HEK293 (cell line): ENCODE results near the gene RAP1A.
A peak's percentile ranks its signal among the peaks of the same experiment; 100 is the strongest.

Experiments
- BCL11B ChIP-seq: fragments of 450-650 bp; formaldehyde crosslinking; IDR thresholded peaks from 2 replicates; pipeline ENCODE4 v1.5.1; 2016; ENCODE audit warnings: low read depth, missing biosample characterization, missing genetic modification characterization
- FEZF1 ChIP-seq: fragments of 450-650 bp; formaldehyde crosslinking; IDR thresholded peaks from 2 replicates; pipeline ENCODE4 v1.5.1; 2016; ENCODE audit warnings: missing biosample characterization, missing genetic modification characterization
- HOXC10 ChIP-seq: sonication (generic); formaldehyde crosslinking; IDR thresholded peaks from 2 replicates; pipeline ENCODE4 v1.8.1; 2023; ENCODE audit warnings: mild to moderate bottlenecking, missing genetic modification reagents
- IKZF3 ChIP-seq: fragments of 450-650 bp; IDR thresholded peaks from 2 replicates; pipeline ENCODE4 v1.5.0; 2018; ENCODE audit warnings: missing biosample characterization, mild to moderate bottlenecking, missing genetic modification characterization, moderate library complexity
- SETDB1 ChIP-seq: IDR thresholded peaks from one replicate; pipeline ENCODE4 v1.6.1; 2017; ENCODE audit warnings: mild to moderate bottlenecking, low read length, moderate library complexity, mixed read lengths; ENCODE audit not compliant: insufficient read length
- ZBTB8A ChIP-seq: fragments of 450-650 bp; formaldehyde crosslinking; IDR thresholded peaks from 2 replicates; pipeline ENCODE4 v1.5.1; 2016; ENCODE audit warnings: missing biosample characterization, missing genetic modification characterization
- ZNF138 ChIP-seq: fragments of 450-650 bp; formaldehyde crosslinking; IDR thresholded peaks from 2 replicates; pipeline ENCODE4 v1.5.1; 2016; ENCODE audit warnings: missing biosample characterization, missing genetic modification characterization, borderline replicate concordance
- ZNF19 ChIP-seq: fragments of 450-650 bp; formaldehyde crosslinking; IDR thresholded peaks from 2 replicates; pipeline ENCODE4; 2016; ENCODE audit warnings: missing biosample characterization, missing genetic modification characterization, low read depth
- ZNF202 ChIP-seq: fragments of 450-650 bp; formaldehyde crosslinking; IDR thresholded peaks from 2 replicates; pipeline ENCODE4 v1.5.1; 2016; ENCODE audit warnings: missing biosample characterization, missing genetic modification characterization, borderline replicate concordance
- ZNF274 ChIP-seq, 2 experiments: fragments of 200-500 bp in 1 of 2; fragments of 450-650 bp in 1 of 2; sonication (Bioruptor generic) in 1 of 2; formaldehyde crosslinking in 1 of 2; IDR thresholded peaks; 2 replicates each; pipeline versions ENCODE4 v1.5.1 to v1.6.1; 2014 to 2016; ENCODE audit warnings: borderline replicate concordance in 1 of 2, inconsistent platforms in 1 of 2, low read length in 1 of 2, missing biosample characterization in 1 of 2, missing genetic modification characterization in 1 of 2
- ZNF350 ChIP-seq: fragments of 450-650 bp; formaldehyde crosslinking; IDR thresholded peaks from 2 replicates; pipeline ENCODE4 v1.5.0; 2017; ENCODE audit warnings: missing biosample characterization, mild to moderate bottlenecking, missing genetic modification characterization
- ZNF366 ChIP-seq: fragments of 450-650 bp; formaldehyde crosslinking; conservative IDR thresholded peaks from 2 replicates; pipeline ENCODE4 v1.5.1; 2016; ENCODE audit warnings: missing biosample characterization, missing genetic modification characterization
- ZNF423 ChIP-seq: fragments of 450-650 bp; formaldehyde crosslinking; IDR thresholded peaks from 2 replicates; pipeline ENCODE4 v1.5.1; 2016; ENCODE audit warnings: missing biosample characterization, missing genetic modification characterization
- ZNF473 ChIP-seq: fragments of 450-650 bp; formaldehyde crosslinking; IDR thresholded peaks from 2 replicates; pipeline ENCODE4 v1.5.1; 2017; ENCODE audit warnings: missing biosample characterization, missing genetic modification characterization
- ZNF510 ChIP-seq: fragments of 450-650 bp; formaldehyde crosslinking; IDR thresholded peaks from 2 replicates; pipeline ENCODE4 v1.5.1; 2018; ENCODE audit warnings: mild to moderate bottlenecking, missing genetic modification characterization, missing biosample characterization; ENCODE audit not compliant: insufficient replicate concordance
- ZNF529 ChIP-seq: fragments of 450-650 bp; formaldehyde crosslinking; IDR thresholded peaks from 2 replicates; pipeline ENCODE4 v1.5.1; 2017; ENCODE audit warnings: missing genetic modification characterization, missing biosample characterization; ENCODE audit not compliant: insufficient replicate concordance
- ZNF558 ChIP-seq: fragments of 450-650 bp; formaldehyde crosslinking; IDR thresholded peaks from 2 replicates; pipeline ENCODE4 v1.5.1; 2016; ENCODE audit warnings: missing biosample characterization, missing genetic modification characterization
- ZNF629 ChIP-seq: fragments of 450-650 bp; formaldehyde crosslinking; IDR thresholded peaks from 2 replicates; pipeline ENCODE4 v1.5.1; 2017; ENCODE audit warnings: missing biosample characterization, missing genetic modification characterization
- ZNF654 ChIP-seq: fragments of 450-650 bp; formaldehyde crosslinking; IDR thresholded peaks from 2 replicates; pipeline ENCODE4 v1.5.1; 2016; ENCODE audit warnings: low read depth, missing biosample characterization, missing genetic modification characterization
- ZNF658 ChIP-seq: fragments of 450-650 bp; formaldehyde crosslinking; IDR thresholded peaks from 2 replicates; pipeline ENCODE4; 2016; ENCODE audit warnings: missing biosample characterization, missing genetic modification characterization
- ZNF664 ChIP-seq: fragments of 450-650 bp; formaldehyde crosslinking; IDR thresholded peaks from 2 replicates; pipeline ENCODE4 v1.5.1; 2016; ENCODE audit warnings: missing biosample characterization, missing genetic modification characterization
- ZNF677 ChIP-seq: fragments of 450-650 bp; IDR thresholded peaks from 2 replicates; pipeline ENCODE4 v1.5.0; 2018; ENCODE audit warnings: missing biosample characterization, mild to moderate bottlenecking, missing genetic modification characterization, moderate library complexity
- ZNF747 ChIP-seq: fragments of 450-650 bp; formaldehyde crosslinking; IDR thresholded peaks from 2 replicates; pipeline ENCODE4 v1.5.1; 2016; ENCODE audit warnings: missing biosample characterization, missing genetic modification characterization
- ZNF768 ChIP-seq: fragments of 450-650 bp; formaldehyde crosslinking; IDR thresholded peaks from 2 replicates; pipeline ENCODE4 v1.5.1; 2018; ENCODE audit warnings: missing biosample characterization, mild to moderate bottlenecking, missing genetic modification characterization
- TF ChIP-seq, protein P1 (sequence below): fragments of 450-650 bp; formaldehyde crosslinking; optimal IDR thresholded peaks from 2 replicates; pipeline ENCODE3; 2016; ENCODE audit warnings: missing biosample characterization, mild to moderate bottlenecking, missing genetic modification characterization
- TF ChIP-seq, protein P2 (sequence below): fragments of 450-650 bp; formaldehyde crosslinking; conservative IDR thresholded peaks from 2 replicates; pipeline ENCODE4 v1.5.1; 2016; ENCODE audit warnings: low read depth, missing biosample characterization, missing genetic modification characterization
- TF ChIP-seq, protein P3 (sequence below): sonication (generic); formaldehyde crosslinking; IDR thresholded peaks from 2 replicates; pipeline ENCODE4 v1.8.1; 2022; ENCODE audit warnings: mild to moderate bottlenecking, moderate library complexity, missing genetic modification reagents
- TF ChIP-seq, protein P4 (sequence below): fragments of 450-650 bp; formaldehyde crosslinking; IDR thresholded peaks from 2 replicates; pipeline ENCODE4 v1.5.1; 2016; ENCODE audit warnings: missing biosample characterization, missing genetic modification characterization

The RAP1A gene

DNA sequence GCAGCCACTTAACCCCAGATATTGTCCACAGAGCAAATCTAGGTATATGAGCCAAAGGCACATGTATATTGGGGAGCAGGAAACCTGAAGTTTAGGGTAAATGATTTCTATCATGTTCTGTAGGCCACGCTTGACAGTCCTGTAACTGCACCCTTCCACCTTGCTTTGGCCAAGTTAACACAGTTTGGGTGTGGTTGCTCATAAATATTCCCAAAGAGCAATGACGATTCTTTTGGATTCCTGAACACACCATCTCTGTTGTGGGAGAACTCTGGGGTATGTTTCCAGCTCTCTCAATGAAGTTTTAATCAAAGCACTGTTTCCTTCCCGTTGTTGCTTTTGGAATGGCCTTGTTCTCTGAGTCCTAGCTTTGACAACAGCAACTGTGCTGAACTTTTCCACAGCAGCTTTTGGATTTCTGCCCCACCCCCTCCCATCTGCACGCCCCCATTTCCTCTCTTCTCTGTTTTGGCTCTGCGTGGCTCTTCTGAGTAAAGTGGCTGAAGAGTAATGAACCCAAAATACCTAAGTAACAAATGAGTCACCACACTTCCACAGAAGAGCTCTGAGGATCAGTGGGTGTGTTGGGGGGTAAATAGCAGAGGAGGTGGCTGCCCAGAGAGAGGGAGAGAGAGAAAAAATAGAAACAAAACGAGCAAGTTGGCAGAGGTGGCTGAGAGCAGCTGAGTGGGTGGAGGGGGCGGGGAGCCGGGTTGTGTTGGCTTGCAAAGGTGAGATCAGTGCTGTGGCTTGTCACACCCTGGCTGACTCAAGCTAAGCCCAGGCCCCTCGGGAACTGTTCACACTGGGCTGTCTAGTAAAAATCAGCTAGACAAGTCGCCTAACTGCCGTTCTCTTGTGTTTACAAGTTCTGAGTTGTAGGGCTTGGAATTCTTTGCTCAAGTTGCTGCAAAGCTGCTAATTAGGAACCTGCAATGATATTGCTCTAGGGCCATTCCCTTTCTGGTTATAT lies 26.9 kb upstream of the RAP1A start (continued):
- TF ChIP-seq ZNF366 (tag by site-specific recombination) (peak; percentile 94), ZNF529 (tag by site-specific recombination) (no peak), ZNF658 (tag by site-specific recombination) (no peak), SETDB1 (no peak), ZNF202 (tag by site-specific recombination) (no peak), BCL11B (peak; percentile 16; the same call in 1 of the 2 replicates), IKZF3 (peak; percentile 76; the same call in 1 of the 2 replicates), ZNF654 (no peak), ZBTB8A (0 out of 2 replicates have a peak, but pooled peaks have one; percentile 41), ZNF350 (tag by site-specific recombination) (no peak), ZNF664 (no peak), ZNF423 (peak; percentile 98), ZNF629 (peak; percentile 92), ZNF768 (tag by site-specific recombination) (no peak), FEZF1 (tag by site-specific recombination) (peak; percentile 80), ZNF677 (no peak), ZNF138 (tag by site-specific recombination) (no peak), ZNF558 (tag by site-specific recombination) (no peak), ZNF747 (tag by site-specific recombination) (no peak), HOXC10 (CRISPR knock-in tag) (no peak), ZNF510 (tag by site-specific recombination) (no peak), ZNF19 (tag by site-specific recombination) (no peak), ZNF274 (IDR thresholded peaks at IDR 0.05; ENCODE audit: low read length) (no peak), ZNF274 (tag by site-specific recombination; IDR thresholded peaks at IDR 0.05; ENCODE audit: borderline replicate concordance) (no peak), ZNF473 (no peak)
- TF ChIP-seq, protein P1, sequence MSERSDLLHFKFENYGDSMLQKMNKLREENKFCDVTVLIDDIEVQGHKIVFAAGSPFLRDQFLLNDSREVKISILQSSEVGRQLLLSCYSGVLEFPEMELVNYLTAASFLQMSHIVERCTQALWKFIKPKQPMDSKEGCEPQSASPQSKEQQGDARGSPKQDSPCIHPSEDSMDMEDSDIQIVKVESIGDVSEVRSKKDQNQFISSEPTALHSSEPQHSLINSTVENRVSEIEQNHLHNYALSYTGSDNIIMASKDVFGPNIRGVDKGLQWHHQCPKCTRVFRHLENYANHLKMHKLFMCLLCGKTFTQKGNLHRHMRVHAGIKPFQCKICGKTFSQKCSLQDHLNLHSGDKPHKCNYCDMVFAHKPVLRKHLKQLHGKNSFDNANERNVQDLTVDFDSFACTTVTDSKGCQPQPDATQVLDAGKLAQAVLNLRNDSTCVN: no peak
- TF ChIP-seq, protein P2, sequence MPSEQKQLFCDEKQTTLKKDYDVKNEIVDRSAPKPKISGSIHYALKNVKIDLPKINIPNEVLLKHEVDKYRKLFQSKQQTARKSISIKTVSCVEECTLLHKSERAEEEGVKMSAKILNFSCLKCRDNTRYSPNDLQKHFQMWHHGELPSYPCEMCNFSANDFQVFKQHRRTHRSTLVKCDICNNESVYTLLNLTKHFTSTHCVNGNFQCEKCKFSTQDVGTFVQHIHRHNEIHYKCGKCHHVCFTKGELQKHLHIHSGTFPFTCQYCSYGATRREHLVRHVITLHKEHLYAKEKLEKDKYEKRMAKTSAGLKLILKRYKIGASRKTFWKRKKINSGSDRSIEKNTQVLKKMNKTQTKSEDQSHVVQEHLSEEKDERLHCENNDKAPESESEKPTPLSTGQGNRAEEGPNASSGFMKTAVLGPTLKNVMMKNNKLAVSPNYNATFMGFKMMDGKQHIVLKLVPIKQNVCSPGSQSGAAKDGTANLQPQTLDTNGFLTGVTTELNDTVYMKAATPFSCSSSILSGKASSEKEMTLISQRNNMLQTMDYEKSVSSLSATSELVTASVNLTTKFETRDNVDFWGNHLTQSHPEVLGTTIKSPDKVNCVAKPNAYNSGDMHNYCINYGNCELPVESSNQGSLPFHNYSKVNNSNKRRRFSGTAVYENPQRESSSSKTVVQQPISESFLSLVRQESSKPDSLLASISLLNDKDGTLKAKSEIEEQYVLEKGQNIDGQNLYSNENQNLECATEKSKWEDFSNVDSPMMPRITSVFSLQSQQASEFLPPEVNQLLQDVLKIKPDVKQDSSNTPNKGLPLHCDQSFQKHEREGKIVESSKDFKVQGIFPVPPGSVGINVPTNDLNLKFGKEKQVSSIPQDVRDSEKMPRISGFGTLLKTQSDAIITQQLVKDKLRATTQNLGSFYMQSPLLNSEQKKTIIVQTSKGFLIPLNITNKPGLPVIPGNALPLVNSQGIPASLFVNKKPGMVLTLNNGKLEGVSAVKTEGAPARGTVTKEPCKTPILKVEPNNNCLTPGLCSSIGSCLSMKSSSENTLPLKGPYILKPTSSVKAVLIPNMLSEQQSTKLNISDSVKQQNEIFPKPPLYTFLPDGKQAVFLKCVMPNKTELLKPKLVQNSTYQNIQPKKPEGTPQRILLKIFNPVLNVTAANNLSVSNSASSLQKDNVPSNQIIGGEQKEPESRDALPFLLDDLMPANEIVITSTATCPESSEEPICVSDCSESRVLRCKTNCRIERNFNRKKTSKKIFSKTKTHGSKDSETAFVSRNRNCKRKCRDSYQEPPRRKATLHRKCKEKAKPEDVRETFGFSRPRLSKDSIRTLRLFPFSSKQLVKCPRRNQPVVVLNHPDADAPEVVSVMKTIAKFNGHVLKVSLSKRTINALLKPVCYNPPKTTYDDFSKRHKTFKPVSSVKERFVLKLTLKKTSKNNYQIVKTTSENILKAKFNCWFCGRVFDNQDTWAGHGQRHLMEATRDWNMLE (tag by site-specific recombination): peak; percentile 45; the same call in 1 of the 2 replicates
- TF ChIP-seq, protein P3, sequence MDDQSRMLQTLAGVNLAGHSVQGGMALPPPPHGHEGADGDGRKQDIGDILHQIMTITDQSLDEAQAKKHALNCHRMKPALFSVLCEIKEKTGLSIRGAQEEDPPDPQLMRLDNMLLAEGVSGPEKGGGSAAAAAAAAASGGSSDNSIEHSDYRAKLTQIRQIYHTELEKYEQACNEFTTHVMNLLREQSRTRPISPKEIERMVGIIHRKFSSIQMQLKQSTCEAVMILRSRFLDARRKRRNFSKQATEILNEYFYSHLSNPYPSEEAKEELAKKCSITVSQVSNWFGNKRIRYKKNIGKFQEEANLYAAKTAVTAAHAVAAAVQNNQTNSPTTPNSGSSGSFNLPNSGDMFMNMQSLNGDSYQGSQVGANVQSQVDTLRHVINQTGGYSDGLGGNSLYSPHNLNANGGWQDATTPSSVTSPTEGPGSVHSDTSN (CRISPR knock-in tag): no peak
- TF ChIP-seq, protein P4, sequence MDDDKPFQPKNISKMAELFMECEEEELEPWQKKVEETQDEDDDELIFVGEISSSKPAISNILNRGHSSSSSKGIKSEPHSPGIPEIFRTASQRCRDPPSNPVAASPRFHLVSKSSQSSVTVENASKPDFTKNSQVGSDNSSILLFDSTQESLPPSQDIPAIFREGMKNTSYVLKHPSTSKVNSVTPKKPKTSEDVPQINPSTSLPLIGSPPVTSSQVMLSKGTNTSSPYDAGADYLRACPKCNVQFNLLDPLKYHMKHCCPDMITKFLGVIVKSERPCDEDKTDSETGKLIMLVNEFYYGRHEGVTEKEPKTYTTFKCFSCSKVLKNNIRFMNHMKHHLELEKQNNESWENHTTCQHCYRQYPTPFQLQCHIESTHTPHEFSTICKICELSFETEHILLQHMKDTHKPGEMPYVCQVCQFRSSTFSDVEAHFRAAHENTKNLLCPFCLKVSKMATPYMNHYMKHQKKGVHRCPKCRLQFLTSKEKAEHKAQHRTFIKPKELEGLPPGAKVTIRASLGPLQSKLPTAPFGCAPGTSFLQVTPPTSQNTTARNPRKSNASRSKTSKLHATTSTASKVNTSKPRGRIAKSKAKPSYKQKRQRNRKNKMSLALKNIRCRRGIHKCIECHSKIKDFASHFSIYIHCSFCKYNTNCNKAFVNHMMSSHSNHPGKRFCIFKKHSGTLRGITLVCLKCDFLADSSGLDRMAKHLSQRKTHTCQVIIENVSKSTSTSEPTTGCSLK (tag by site-specific recombination): no peak
